Measurements from ENCODE around the gene PLEK. TPM values are rescaled to one million over a fixed set of nuclear protein-coding genes. Genes with fewer than 3 reads are reported as not detected.

The PLEK gene
- total and polyA plus RNA-seq, 9 of the 15 experiments (the other 6 are each of a cell fraction or from before 2014, with no cell fraction given) = 0.14 to 1.2 (median 0.36) TPM

DNA sequence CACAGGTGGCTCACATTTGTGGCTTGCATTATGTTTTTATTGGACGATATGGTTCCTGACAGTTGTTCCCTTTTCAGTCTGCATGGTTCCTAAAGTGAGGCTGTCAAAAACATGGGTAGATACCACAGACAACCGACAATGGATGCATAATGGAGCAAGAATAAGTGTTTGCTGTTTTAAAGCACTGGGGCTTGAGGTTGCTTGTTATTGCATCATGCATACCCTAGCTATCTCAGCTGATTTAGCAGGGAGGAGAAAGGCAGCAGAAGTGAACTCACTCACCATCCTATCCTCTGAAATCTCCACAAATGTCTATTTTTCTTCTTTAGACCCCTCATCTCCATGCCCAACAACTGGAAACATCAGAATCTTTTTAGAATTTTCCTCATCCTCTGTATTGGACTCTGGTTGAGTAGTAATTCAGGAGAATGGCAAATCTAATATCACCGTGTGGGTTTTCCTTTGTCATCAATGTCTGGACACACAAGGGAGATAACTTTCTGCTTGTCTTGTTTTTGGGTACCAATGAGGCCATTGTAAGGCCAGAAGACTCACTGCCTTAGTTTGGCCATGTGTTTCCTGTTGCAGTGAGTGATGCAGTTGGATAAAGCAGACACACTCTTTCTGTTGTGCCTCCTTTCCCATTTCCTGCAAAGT lies 55.3 kb downstream of the PLEK start (continued):
- TF ChIP-seq ZEB2 (IDR thresholded peaks at IDR 0.05) (peak; percentile 59; the same call in 1 of the 2 replicates), MAZ (CRISPR knock-in tag; conservative IDR thresholded peaks at IDR 0.05 in 1 of 2, IDR thresholded peaks at IDR 0.05 in 1 of 2) (peak; percentile 41 to 47; a peak in 2 of 4 replicates), NR4A1 (CRISPR knock-in tag; IDR thresholded peaks at IDR 0.05) (no peak), NR4A1 (tag; IDR thresholded peaks at IDR 0.05) (peak; percentile 91), SMARCA5 (IDR thresholded peaks at IDR 0.05) (no peak), FUS (optimal IDR thresholded peaks at IDR 0.05; ENCODE audit: low read depth, low read length) (no peak), SIRT6 (IDR thresholded peaks at IDR 0.05; ENCODE audit: low read depth, low read length) (no peak), MCM3 (IDR thresholded peaks at IDR 0.05) (no peak), MYC (IDR thresholded peaks at IDR 0.05; ENCODE audit: low read depth, low read length) (peak; percentile 61), MYC (CRISPR knock-in tag; IDR thresholded peaks at IDR 0.05; ENCODE audit: borderline replicate concordance, low read depth) (peak; percentile 64; the same call in 1 of the 2 replicates), ZNF583 (CRISPR knock-in tag; IDR thresholded peaks at IDR 0.05) (peak; percentile 90), YY1 (IDR thresholded peaks at IDR 0.05; ENCODE audit: borderline replicate concordance in 1 of 3, control insufficient read depth in 1 of 3, extremely low read depth in 1 of 3, insufficient read depth in 3 of 3, insufficient read length in 1 of 3, insufficient replicate concordance in 2 of 3, low read depth in 1 of 3, low read length in 2 of 3) (no peak), JUN (IDR thresholded peaks at IDR 0.05; ENCODE audit: borderline replicate concordance, low read depth, low read length) (peak; percentile 77), JUN (CRISPR knock-in tag; IDR thresholded peaks at IDR 0.05; ENCODE audit: borderline replicate concordance) (no peak), ZNF644 (tag; IDR thresholded peaks at IDR 0.05; ENCODE audit: low read depth) (peak; percentile 88), SMAD3 (CRISPR knock-in tag; conservative IDR thresholded peaks at IDR 0.05) (peak; percentile 81)
- TF ChIP-seq, protein P1, sequence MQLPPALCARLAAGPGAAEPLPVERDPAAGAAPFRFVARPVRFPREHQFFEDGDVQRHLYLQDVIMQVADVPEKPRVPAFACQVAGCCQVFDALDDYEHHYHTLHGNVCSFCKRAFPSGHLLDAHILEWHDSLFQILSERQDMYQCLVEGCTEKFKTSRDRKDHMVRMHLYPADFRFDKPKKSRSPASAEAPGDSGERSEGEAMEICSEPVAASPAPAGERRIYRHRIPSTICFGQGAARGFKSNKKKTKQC (CRISPR knock-in tag; IDR thresholded peaks at IDR 0.05) = no peak
- TF ChIP-seq, protein P2, sequence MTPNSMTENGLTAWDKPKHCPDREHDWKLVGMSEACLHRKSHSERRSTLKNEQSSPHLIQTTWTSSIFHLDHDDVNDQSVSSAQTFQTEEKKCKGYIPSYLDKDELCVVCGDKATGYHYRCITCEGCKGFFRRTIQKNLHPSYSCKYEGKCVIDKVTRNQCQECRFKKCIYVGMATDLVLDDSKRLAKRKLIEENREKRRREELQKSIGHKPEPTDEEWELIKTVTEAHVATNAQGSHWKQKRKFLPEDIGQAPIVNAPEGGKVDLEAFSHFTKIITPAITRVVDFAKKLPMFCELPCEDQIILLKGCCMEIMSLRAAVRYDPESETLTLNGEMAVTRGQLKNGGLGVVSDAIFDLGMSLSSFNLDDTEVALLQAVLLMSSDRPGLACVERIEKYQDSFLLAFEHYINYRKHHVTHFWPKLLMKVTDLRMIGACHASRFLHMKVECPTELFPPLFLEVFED (CRISPR knock-in tag; conservative IDR thresholded peaks at IDR 0.05) = peak; percentile 66; the same call in 1 of the 2 replicates
- TF ChIP-seq, protein P3, sequence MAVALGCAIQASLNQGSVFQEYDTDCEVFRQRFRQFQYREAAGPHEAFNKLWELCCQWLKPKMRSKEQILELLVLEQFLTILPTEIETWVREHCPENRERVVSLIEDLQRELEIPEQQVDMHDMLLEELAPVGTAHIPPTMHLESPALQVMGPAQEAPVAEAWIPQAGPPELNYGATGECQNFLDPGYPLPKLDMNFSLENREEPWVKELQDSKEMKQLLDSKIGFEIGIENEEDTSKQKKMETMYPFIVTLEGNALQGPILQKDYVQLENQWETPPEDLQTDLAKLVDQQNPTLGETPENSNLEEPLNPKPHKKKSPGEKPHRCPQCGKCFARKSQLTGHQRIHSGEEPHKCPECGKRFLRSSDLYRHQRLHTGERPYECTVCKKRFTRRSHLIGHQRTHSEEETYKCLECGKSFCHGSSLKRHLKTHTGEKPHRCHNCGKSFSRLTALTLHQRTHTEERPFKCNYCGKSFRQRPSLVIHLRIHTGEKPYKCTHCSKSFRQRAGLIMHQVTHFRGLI (CRISPR knock-in tag; IDR thresholded peaks at IDR 0.05) = peak; percentile 80; the same call in 1 of the 2 replicates
- TF ChIP-seq, protein P4, sequence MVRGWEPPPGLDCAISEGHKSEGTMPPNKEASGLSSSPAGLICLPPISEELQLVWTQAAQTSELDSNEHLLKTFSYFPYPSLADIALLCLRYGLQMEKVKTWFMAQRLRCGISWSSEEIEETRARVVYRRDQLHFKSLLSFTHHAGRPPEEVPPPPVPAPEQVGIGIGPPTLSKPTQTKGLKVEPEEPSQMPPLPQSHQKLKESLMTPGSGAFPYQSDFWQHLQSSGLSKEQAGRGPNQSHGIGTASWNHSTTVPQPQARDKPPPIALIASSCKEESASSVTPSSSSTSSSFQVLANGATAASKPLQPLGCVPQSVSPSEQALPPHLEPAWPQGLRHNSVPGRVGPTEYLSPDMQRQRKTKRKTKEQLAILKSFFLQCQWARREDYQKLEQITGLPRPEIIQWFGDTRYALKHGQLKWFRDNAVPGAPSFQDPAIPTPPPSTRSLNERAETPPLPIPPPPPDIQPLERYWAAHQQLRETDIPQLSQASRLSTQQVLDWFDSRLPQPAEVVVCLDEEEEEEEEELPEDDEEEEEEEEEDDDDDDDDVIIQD (CRISPR knock-in tag; IDR thresholded peaks at IDR 0.05) = 0 out of 2 replicates have a peak, but pooled peaks have one; percentile 71
